Lower leg skin (tissue), 4 donors: ENCODE results near the gene CASK. TPM values are rescaled to one million over a fixed set of nuclear protein-coding genes. Genes with fewer than 3 reads are reported as not detected.

Experiments
- DNase-seq, 2 donors: peaks; one replicate each; pipeline ENCODE4 v3.0.0-alpha.2; 2019; ENCODE audit warnings: low spot score in 2 of 2
- H3K4me3 ChIP-seq: fragments of 200-600 bp; sonication (generic); 2 replicates; pipeline ENCODE4 v1.5.1; 2017; ENCODE audit warnings: mild to moderate bottlenecking, low read depth; ENCODE audit not compliant: poor library complexity, severe bottlenecking
- CTCF ChIP-seq, 3 donors: fragments of 450-650 bp; IDR thresholded peaks; one replicate each; pipeline ENCODE4 v1.5.1; 2016; ENCODE audit warnings: antibody characterized with exemption in 3 of 3, mild to moderate bottlenecking in 3 of 3, moderate library complexity in 2 of 3
- POLR2A ChIP-seq, 2 donors: fragments of 450-650 bp; IDR thresholded peaks; one replicate each; pipeline ENCODE4 v1.6.1; 2016 to 2017; ENCODE audit warnings: antibody characterized with exemption in 2 of 2, mild to moderate bottlenecking in 1 of 2, moderate library complexity in 1 of 2
- WGBS, 2 donors: methylation state at CpG; one replicate each; pipeline ENCODE4 v1.1.5; 2018; 5-methylcytosine and 5-hydroxymethylcytosine counted together
- intact Hi-C: fragments of 100-400 bp; cut with DNase I; formaldehyde crosslinking; loops from one replicate; pipeline ENCODE4 v1.15.0; 2023; ENCODE audit warnings: low total_unique reads
- total RNA-seq, 4 donors: library from RNA; depleted of rRNA; stranded (reverse); fragments of >200 nt; gene quantifications; one replicate each; pipeline ENCODE4 v1.1.0, GENCODE V29; 2016

The CASK gene
- total RNA-seq, 4 donors from 2014 or later: 22.7 to 43.2 (median 26.8) TPM

DNA sequence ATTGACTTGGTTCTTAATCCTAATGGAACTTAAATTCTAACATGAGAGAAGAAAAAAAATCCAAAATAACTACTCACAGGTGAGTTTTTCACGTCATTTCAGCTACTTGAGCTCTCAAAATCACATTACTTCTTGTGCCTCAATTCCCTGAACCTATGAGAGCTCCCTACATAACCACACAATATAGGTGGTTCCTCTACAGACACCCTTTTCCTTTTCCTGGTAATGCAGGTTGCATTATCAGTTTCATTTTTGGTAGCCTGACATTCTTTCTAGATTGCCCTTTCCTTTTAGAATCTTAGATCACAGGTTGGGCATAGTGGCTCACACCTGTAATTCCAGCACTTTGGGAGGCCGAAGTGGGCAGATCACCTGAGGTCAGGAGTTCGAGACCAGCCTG is 230.3 kb downstream of the CASK start:
- H3K4me3 ChIP-seq: no peak overlapping the region
- no peak for TF ChIP-seq POLR2A (IDR thresholded peaks at IDR 0.05)
- no peak for TF ChIP-seq CTCF (IDR thresholded peaks at IDR 0.05)
- DNase-seq: no peak
- WGBS, 2 donors: 75 to 100% methylated on average over 3 of the region's 3 CpGs
- intact Hi-C loops: no loop called here

DNA sequence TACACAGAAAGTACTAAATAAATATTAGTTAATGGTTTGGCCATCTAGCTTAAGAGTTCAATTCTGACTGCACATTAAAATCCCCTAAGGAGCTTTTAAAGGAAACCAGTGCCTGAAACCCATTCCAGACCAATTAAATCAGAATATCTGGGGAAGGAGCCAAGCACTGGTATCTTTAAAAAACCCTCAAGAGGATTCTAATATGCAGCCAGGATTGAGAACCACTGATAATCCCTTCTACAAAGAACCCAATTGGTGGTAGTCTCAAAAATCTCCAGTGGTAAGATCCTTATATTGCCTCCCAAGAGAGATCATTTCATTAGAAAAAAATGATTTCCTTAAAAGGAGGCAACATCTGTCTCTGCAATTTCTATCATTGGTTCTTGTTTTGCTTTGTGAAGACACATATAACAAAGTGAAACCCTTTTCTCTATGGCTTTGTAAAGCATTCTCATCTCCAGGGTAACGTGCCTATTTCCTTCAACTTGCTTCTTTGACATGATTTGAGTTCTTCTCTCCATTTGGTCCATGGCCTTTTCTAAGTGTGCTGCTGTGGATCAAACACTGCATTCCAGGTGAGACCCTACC is 231.1 kb downstream of the CASK start:
- intact Hi-C loops: no loop called here
- 72 to 83% methylated on average over 1 of the region's 1 CpG for WGBS, 2 donors
- DNase-seq: no peak
- no peak overlapping the region for H3K4me3 ChIP-seq
- no peak for TF ChIP-seq POLR2A (IDR thresholded peaks at IDR 0.05)
- TF ChIP-seq CTCF (IDR thresholded peaks at IDR 0.05): no peak

DNA sequence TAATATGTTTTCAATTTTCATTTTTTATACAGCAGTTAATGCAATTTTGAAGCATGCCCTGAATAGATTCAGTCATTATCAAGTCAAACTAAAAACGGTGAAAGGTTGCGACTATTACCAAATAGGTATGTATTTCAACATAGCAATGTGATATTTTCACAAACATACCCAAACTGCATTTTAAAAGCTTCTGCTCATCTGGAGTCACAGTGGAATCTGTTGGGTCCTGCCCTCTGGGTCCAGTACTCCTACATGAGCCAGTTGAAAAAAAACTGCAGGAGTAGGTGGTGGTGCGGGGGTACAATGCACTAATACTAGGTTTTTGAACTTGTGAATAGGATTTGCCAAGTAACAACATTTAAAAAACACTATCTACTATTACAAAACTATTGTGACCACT is 233.6 kb downstream of the CASK start:
- TF ChIP-seq CTCF (IDR thresholded peaks at IDR 0.05) (no peak), POLR2A (IDR thresholded peaks at IDR 0.05) (no peak)
- DNase-seq: no peak
- intact Hi-C loops: no loop called here
- WGBS, 2 donors: 77 to 78% methylated on average over 3 of the region's 3 CpGs
- no peak overlapping the region for H3K4me3 ChIP-seq

- H3K4me3 ChIP-seq: no peak within 1 kb of the TSS
- intact Hi-C loops: no loop called here
- DNase-seq: no peak
Observed at GRCh38 chrX:41688835-41689234, 234.5 kb downstream of the CASK start, which contains the start of gene GPR34. GPR34 (plus strand) TSS chrX:41688973; CDS start chrX:41695634, 6,661 bp downstream.

GRCh38 chrX:41688156-41688555 is 235.2 kb downstream of the CASK start:
- TF ChIP-seq POLR2A (IDR thresholded peaks at IDR 0.05) (no peak), CTCF (IDR thresholded peaks at IDR 0.05) (no peak)
- H3K4me3 ChIP-seq: no peak overlapping the region
- DNase-seq: no peak
- WGBS, 2 donors: 78 to 79% methylated on average over 2 of the region's 2 CpGs
- intact Hi-C loops: no loop called here

More at GRCh38 chrX:41688835-41689234, 234.5 kb downstream of the CASK start, which contains the start of gene GPR34:
- 60 to 80% methylated on average over 8 of the region's 8 CpGs for WGBS, 2 donors
- TF ChIP-seq POLR2A (IDR thresholded peaks at IDR 0.05) (no peak), CTCF (IDR thresholded peaks at IDR 0.05) (no peak)

- intact Hi-C loops: no loop called here
Observed at GRCh38 chrX:41686788-41687187, 236.6 kb downstream of the CASK start.

More at GRCh38 chrX:41686788-41687187, 236.6 kb downstream of the CASK start:
- H3K4me3 ChIP-seq: no peak overlapping the region
- TF ChIP-seq POLR2A (IDR thresholded peaks at IDR 0.05): no peak
- TF ChIP-seq CTCF (IDR thresholded peaks at IDR 0.05): no peak
- DNase-seq: no peak
- 71 to 76% methylated on average over 4 of the region's 4 CpGs for WGBS, 2 donors
